Body of pancreas (tissue), 4 donors: ENCODE measurements around the gene CCDC85A. TPM values are rescaled to one million over a fixed set of nuclear protein-coding genes. Genes with fewer than 3 reads are reported as not detected.

Experiments used
- ATAC-seq: fragments of 150-250 bp; one replicate; pipeline ENCODE4 v1.9.1; 2016
- DNase-seq, 4 donors: peaks; one replicate each; pipeline ENCODE4 v3.0.0-alpha.2; 2019
- H3K27ac ChIP-seq, 4 donors: fragments of 200-600 bp; sonication (generic); 1 replicate in 3 of 4; 2 replicates in 1 of 4; pipeline versions ENCODE4 v1.5.1 to v1.6.1; 2016 to 2019; ENCODE audit warnings: mild to moderate bottlenecking in 1 of 4, mixed read lengths in 1 of 4, moderate library complexity in 1 of 4
- H3K27me3 ChIP-seq, 2 donors: fragments of 200-600 bp; sonication (generic); one replicate each; pipeline ENCODE4 v1.6.0; 2016; ENCODE audit warnings: mild to moderate bottlenecking in 1 of 2
- H3K36me3 ChIP-seq, 2 donors: fragments of 200-600 bp; sonication (generic); replicated peaks in 1 of 2; 2 replicates each; pipeline ENCODE4 v1.5.1; 2016; ENCODE audit warnings: low read depth in 2 of 2; ENCODE audit not compliant: insufficient read depth in 1 of 2
- H3K4me1 ChIP-seq: fragments of 200-600 bp; sonication (generic); one replicate; pipeline ENCODE4 v1.6.0; 2016
- H3K4me3 ChIP-seq, 2 donors: fragments of 200-600 bp; sonication (generic); 1 replicate in 1 of 2; 2 replicates in 1 of 2; pipeline ENCODE4 v1.5.1; 2016 to 2019
- H3K9me3 ChIP-seq, 3 donors: fragments of 200-600 bp; sonication (generic); 1 replicate in 2 of 3; 2 replicates in 1 of 3; pipeline ENCODE4 v1.5.1; 2016
- POLR2A ChIP-seq, 3 donors: fragments of 450-650 bp; IDR thresholded peaks; one replicate each; pipeline ENCODE4 v1.6.1; 2016; ENCODE audit warnings: antibody characterized with exemption in 3 of 3, mild to moderate bottlenecking in 2 of 3
- WGBS, 2 donors: methylation state at CpG; one replicate each; pipeline ENCODE4 v1.1.5; 2017; 5-methylcytosine and 5-hydroxymethylcytosine counted together
- intact Hi-C: fragments of 100-400 bp; cut with DNase I; formaldehyde crosslinking; loops from one replicate; pipeline ENCODE4 v1.15.1; 2023
- total RNA-seq, 2 donors: library from RNA; depleted of rRNA; stranded (reverse); fragments of >200 nt; gene quantifications; one replicate each; pipeline ENCODE4 v1.1.0, GENCODE V29; 2016
- TF ChIP-seq, protein P1 (sequence below), 7 experiments: fragments of 450-650 bp in 4 of 7; fragments of 200-600 bp in 3 of 7; sonication (generic) in 3 of 7; IDR thresholded peaks; one replicate each; pipeline ENCODE4 v1.5.1; 2016 to 2019; ENCODE audit warnings: antibody characterized with exemption in 7 of 7

CCDC85A gene
- total RNA-seq, 2 donors from 2014 or later, result 2.3 to 2.6 TPM

DNA sequence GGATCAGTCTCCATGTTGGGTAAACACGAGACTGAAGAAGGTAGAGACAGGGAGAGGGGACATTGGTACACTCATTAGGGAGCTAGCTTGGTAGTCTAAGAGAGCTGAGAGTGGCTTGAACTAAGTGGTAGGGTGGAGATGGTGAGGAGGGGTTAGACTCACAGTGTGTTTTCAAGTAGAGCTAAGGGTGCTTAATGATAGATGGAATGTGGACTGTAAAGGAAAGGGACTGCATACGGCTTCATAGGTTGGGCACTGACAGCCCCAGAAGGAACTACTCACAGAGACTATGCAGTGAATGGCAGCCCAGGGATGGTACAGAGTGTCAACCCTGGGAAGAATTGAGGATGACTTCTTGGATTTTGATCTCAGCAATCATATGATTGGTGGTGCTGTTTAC is 178.1 kb downstream of the CCDC85A start:
- intact Hi-C loops, result no loop called here
- 44 to 65% methylated on average over 2 of the region's 2 CpGs for WGBS, 2 donors
- H3K9me3 ChIP-seq, result no peaks in the 10 kb centered on the region
- H3K27ac ChIP-seq, result no peak overlapping the region
- H3K4me3 ChIP-seq, result no peak overlapping the region
- ATAC-seq (no peak), DNase-seq (no peak)
- no peak for TF ChIP-seq POLR2A (IDR thresholded peaks at IDR 0.05)
- TF ChIP-seq, protein P1, sequence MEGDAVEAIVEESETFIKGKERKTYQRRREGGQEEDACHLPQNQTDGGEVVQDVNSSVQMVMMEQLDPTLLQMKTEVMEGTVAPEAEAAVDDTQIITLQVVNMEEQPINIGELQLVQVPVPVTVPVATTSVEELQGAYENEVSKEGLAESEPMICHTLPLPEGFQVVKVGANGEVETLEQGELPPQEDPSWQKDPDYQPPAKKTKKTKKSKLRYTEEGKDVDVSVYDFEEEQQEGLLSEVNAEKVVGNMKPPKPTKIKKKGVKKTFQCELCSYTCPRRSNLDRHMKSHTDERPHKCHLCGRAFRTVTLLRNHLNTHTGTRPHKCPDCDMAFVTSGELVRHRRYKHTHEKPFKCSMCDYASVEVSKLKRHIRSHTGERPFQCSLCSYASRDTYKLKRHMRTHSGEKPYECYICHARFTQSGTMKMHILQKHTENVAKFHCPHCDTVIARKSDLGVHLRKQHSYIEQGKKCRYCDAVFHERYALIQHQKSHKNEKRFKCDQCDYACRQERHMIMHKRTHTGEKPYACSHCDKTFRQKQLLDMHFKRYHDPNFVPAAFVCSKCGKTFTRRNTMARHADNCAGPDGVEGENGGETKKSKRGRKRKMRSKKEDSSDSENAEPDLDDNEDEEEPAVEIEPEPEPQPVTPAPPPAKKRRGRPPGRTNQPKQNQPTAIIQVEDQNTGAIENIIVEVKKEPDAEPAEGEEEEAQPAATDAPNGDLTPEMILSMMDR (IDR thresholded peaks at IDR 0.05), result no peak
- H3K36me3 ChIP-seq, result no peaks in the 10 kb centered on the region
- H3K4me1 ChIP-seq, result no peaks in the 10 kb centered on the region
- H3K27me3 ChIP-seq, result no peaks in the 10 kb centered on the region

DNA sequence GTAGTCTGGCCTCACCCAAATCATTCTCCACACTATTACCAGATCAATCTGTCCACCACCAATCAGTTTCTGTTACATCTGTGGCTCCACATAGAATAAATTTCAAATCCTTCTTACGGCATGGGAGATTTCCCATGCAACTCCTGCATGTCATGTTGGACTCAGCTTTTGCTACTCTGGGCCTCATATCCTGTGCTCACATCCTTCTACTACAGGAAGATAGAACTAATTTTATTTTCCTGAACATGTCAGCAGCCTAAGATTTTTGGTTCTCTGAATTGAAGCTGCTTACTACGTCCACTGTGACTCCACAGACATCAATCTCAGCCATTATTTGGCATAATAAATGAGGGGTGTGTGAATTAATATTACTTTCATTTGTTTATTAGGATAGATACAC is 181.1 kb downstream of the CCDC85A start:
- Histone ChIP-seq H3K4me3 (no peak overlapping the region), H3K27me3 (no peaks in the 10 kb centered on the region), H3K4me1 (no peaks in the 10 kb centered on the region), H3K27ac (no peak overlapping the region), H3K9me3 (peaks cover 0 to under 1% (median 0%) of the 10 kb centered on the region in 3 donors), H3K36me3 (no peaks in the 10 kb centered on the region)
- intact Hi-C loops, result no loop called here
- WGBS, 2 donors, result 70 to 72% methylated on average over 2 of the region's 2 CpGs
- TF ChIP-seq, protein P1 (IDR thresholded peaks at IDR 0.05), result no peak
- no peak for TF ChIP-seq POLR2A (IDR thresholded peaks at IDR 0.05)
- ATAC-seq (no peak), DNase-seq (no peak)

DNA sequence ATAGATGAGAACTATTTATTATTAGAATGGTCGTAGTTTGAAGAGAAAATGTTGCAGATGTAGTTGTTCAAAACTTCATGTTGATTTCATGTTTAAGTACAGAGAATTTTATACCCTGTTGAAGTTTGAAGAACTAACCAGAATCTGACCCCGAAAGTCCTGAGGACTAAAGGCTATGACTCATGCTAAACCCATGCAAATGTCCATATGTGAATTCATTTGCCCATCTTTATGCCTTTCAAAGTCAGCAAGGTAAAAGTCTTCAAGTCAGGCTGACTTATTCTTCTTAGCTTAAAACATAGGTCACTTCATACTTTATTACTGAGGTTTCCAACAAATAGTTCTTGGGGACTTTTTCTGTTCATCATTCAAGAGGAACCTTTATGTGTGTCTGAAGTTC is 185.5 kb downstream of the CCDC85A start:
- DNase-seq, result no peak
- intact Hi-C loops, result no loop called here
- no peak overlapping the region for H3K4me3 ChIP-seq
- H3K27me3 ChIP-seq, result no peaks in the 10 kb centered on the region
- H3K4me1 ChIP-seq, result no peaks in the 10 kb centered on the region
- TF ChIP-seq, protein P1 (IDR thresholded peaks at IDR 0.05), result no peak
- TF ChIP-seq POLR2A (IDR thresholded peaks at IDR 0.05), result no peak
- no peak overlapping the region for H3K27ac ChIP-seq
- no peak for ATAC-seq
- H3K9me3 ChIP-seq, result peaks cover 0 to 3% (median 0%) of the 10 kb centered on the region in 3 donors
- 77 to 84% methylated on average over 2 of the region's 2 CpGs for WGBS, 2 donors
- H3K36me3 ChIP-seq, result no peaks in the 10 kb centered on the region

DNA sequence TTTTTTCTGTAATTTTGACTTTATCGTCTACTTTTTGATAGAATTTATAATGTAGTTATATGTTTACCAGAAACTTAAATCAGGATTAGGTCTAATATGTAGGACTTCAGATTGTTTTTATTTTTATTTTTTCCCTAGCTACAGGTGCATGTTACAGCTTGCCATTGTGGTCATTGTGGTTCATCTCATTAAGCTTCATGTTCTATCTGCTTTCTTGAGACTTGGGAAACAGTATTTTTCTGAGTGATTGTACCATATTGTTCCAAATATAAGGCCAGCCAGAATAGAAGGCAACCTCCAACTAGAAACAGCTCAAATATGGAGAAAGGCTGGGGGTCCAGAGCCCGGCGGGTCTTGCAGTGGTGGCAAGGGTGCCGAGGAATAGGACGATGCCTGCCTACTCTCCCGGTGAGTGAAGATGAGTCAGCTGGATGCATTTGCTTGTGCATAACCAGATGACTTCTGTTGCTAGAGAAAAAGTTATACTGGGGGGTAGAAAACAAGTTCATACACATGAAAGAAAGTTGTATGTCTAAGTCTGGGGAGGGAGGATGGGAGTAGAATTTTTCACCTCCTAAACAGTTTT is 188.4 kb downstream of the CCDC85A start:
- ATAC-seq, result no peak
- H3K9me3 ChIP-seq, result peaks cover 0 to 3% (median 0%) of the 10 kb centered on the region in 3 donors
- TF ChIP-seq POLR2A (IDR thresholded peaks at IDR 0.05), result no peak
- DNase-seq, result no peak
- no peaks in the 10 kb centered on the region for H3K36me3 ChIP-seq
- H3K4me3 ChIP-seq, result no peak overlapping the region
- 86 to 88% methylated on average over 6 of the region's 6 CpGs for WGBS, 2 donors
- H3K27ac ChIP-seq, result no peak overlapping the region
- no peaks in the 10 kb centered on the region for H3K4me1 ChIP-seq
- intact Hi-C loops, result no loop called here
- H3K27me3 ChIP-seq, result no peaks in the 10 kb centered on the region

DNA sequence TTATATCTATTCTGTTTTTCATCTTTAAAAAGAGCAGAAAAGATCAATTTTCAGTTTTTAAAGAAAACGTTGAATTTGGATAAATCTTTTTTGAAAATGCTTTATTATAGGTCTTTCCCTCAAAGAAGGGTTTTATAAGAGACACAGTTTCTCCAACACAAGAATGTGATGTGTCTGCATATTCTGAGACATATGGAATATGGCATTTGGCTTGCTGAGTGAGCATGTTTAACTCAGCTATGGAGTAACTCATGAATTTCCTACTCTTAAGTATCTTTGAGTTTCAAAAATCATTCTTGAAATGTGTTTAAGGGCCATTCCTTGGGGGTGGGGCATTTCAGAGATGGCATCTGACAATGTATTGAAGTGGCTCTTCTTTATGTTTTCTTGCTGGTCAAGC is 191.5 kb downstream of the CCDC85A start:
- no peak for TF ChIP-seq POLR2A (IDR thresholded peaks at IDR 0.05)
- TF ChIP-seq, protein P1 (IDR thresholded peaks at IDR 0.05), result no peak
- Histone ChIP-seq H3K27ac (no peak overlapping the region), H3K27me3 (no peaks in the 10 kb centered on the region), H3K9me3 (no peaks in the 10 kb centered on the region), H3K4me1 (no peaks in the 10 kb centered on the region), H3K36me3 (no peaks in the 10 kb centered on the region), H3K4me3 (no peak overlapping the region)
- WGBS, 2 donors, result 15 to 16% methylated on average over 1 of the region's 1 CpG
- DNase-seq, result no peak
- intact Hi-C loops, result no loop called here
- ATAC-seq, result no peak
